ENCODE measurements around the gene HADH.
"Not testable (repeated sequence)": the region's sequence is repeated elsewhere in the genome, so short reads cannot be mapped to it uniquely, and the experiment has no call there.

HADH gene

DNA sequence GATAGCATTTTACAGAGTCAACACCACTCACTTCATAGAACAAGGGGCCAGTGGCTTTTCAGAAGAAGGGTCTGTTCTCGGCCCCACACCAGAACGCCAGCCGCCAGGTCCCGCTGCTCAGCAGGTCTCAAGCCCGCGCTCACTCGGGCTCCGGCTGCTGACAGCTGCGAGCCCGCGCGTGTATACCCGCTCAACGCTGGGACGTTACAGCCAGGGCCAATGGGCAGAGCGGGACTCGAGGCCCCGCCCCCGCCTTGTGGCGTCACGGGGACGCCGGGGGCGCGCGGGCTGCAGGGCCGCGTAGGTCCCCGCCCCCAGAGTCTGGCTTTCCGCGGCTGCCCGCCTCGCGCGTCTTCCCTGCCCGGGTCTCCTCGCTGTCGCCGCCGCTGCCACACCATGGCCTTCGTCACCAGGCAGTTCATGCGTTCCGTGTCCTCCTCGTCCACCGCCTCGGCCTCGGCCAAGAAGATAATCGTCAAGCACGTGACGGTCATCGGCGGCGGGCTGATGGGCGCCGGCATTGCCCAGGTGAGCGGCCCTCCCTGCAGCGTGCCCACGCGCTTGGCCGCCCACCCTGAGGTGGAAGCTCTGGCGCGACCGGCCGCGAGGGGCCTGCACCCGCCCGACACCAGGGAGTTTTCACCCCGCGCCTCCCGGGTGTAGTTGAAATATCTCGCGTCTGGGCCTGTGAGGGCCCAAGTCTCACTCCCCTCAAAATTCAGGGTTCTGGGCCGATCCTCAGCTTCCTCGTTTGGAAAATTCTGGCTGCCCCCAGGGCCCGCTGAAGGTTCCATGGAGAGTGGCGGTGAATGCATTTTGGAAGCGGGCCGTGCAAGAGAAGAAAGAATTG, at the start of gene HADH:
HADH (plus strand) TSS at position 353 of the 850 bp plus-strand sequence; CDS start at position 397, 44 bp downstream.
- DNase-seq = peak; percentile 72

DNA sequence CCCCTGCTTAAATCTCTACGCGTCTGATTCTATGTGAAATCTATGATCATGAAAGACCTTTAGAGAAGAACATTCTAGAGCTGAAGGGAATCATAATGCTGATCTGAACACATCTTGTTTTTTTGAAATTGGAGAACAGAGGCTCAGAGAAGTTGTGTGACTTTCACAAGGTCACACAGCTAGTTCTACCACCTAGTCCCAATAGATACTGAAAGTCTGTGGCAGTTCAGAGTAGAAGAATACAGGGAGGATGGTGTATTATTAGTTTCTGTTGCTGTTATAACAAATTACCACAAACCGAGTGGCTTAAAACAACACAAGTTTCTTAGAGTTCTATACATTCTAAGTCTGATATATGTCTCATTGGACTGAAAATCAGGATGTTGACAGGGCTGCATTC, 43.9 kb upstream of the HADH start:
- no peak for DNase-seq

DNA sequence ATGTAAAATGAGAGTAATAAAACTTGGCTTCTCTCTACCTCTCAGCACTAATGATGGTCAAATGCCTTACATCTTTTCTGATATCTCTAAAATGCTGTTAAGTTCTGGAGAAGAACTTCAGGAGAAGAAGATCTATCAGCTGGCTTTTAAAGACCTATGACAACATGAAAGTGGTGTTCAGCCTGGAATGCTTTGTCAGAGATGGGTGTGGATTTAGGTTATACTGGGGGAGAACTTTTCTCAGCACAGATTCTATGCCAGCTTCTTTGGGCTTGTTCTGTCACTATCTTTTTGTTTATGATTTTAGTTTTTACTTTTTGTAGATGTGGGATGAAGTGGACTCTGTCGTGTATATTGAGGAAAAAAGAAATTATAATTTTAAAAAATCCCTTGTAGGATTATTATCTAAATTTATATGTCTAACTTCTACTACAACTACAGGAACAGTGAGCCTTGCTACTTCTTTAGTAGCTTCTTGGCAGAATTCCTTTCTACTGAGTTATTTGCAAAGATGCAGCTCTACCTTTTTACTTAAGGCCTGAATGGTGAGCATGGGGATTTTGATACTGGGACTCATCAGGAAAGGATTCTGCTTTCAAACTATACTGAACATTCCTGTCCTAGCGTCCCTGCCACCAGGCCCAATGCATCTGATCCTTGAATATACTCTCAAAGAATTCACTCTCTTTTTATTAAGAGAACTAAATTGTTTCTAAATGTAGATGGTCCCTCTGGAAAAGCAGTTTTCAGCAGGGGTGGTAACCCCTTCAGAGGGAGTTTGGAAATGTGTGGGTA, 38.7 kb upstream of the HADH start:
- no peak for DNase-seq

DNA sequence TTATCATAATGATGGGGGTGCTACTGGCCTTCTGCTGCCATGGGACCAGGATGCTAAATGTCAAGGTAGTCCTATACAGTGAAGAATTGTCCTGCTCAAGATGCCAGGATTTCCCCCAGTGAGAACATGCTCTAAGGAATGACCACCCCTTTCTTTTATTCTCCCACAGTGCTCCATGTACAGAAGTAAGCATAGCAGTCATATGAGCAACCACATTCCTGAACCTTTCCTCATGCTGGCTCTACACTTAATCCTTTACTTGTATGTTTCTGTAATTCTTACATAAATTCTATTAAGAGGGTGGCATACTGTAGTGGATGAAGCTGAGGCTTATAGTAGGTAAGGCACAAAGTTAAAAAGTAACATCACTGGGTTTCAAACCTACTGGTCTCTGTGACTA, 38.1 kb upstream of the HADH start:
- DNase-seq = no peak

DNA sequence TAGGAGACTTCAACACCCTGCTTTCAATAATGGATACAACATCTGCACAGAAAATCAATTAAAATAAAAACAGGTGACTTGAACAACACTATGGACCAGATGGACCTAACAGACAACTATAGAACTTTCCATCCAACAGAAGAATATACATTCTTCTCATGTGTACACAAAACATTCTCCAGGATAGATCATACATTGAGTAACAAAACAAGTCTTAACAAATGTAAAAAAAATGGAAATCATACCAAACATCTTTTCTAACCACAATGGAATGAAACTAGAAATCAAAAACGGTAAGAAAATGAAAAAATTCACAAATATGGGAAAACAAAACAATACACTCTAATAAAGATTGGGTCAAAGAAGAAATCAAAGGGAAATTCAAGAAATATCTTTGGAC, 33.7 kb upstream of the HADH start:
- DNase-seq = no peak

DNA sequence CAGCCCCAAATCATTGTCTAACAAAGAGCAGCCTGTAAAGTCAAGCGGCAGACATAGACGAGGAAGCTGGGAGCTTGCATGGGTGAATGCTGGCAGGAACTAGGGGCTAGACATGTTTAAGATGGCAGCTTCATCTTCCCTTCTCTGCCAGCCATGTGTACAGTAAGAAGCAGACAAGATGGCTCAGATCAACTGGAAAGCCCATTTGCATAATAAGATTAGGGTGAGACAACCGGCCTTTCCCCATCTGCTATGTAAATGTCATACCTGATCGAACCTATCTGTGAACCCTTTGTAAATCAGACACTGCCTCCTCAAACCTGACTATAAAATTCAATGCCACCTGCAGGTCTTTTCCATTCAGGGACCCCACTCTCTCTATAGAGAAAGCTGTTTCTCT, 22.8 kb upstream of the HADH start:
- DNase-seq = no peak

DNA sequence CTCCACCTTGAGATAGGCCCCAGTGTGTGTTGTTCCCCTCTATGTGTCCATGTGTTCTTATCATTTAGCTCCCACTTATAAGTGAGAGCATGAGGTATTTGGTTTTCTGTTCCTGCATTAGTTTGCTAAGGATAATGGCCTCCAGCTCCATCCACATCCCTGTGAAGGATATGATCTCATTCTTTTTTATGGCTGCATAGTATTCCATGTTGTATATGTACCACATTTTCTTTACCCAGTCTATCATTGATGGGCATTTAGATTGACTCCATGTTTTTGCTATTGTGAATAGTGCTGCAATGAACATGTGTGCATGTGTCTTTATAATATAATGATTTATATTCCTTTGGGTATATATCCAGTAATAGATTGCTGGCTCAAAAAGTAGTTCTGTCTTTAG, 22.2 kb upstream of the HADH start:
- not testable (repeated sequence) for DNase-seq

DNA sequence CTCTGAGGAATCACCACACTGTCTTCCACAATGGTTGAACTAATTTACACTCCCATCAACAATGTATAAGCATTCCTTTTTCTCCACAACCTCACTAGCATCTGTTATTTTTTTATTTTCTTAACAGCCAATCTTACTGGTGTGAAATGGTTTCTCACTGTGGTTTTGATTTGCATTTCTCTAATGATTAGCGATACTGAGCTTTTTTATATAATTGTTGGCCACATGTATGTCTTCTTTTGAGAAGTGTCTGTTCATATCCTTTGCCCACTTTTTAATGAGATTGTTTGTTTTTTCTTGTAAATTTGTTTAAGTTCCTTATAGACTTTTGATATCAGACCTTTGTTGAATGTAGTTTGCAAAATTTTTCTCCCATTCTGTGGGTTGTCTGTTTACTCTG, 21.8 kb upstream of the HADH start:
- not testable (repeated sequence) for DNase-seq

DNA sequence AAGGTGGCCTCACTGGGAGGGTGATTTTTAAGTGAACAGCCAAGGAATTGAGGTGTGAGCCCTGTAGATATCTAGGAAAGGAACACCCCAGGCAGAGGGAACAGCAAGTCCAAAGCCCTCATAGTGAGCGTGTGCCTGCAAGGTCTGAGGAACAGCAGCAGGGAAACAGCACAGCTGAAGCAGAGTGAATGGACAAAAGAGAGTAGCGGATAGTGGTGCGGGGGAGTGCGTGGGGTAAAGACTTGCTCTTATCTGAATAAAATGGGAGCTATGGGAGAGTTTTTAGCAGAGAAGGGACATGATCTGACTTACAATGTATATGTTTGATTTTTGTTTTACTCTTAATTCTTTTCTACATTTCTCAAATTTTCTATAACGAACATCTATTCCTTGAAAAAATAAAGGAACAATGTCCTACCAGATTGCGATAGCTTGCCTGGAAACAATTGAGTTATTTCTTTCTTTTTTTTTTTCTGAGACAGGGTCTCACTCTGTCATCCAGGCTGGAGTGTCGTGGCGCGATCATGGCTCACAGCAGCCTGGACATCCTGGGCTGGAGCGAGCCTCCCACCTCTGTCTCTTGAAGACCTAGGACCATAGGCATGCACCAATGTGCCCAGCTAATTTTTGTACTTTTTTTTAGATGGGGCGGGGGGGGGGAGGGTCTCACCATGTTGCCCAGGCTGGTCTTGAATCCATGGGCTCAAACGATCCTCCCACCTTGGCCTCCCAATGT, 19.5 kb upstream of the HADH start:
- no peak for DNase-seq

DNA sequence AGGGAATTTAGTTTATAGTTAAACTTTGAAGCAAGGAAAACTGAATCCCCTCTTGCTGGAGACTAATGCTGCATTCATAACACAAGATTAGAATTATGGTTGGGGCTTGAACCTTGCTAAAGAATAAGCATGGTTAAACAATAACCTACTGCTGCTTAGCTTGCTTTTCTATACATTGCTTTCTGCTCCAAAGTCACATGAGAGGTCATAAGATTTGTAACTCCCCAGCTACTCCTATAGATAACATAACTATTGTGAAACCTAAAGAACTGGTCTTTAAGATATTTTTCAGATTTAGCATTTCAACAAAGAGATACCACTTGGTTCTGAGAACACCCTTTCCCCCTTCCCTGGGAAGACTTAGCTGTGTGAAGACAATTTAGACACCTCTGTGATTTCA, 17.1 kb upstream of the HADH start:
- no peak for DNase-seq

DNA sequence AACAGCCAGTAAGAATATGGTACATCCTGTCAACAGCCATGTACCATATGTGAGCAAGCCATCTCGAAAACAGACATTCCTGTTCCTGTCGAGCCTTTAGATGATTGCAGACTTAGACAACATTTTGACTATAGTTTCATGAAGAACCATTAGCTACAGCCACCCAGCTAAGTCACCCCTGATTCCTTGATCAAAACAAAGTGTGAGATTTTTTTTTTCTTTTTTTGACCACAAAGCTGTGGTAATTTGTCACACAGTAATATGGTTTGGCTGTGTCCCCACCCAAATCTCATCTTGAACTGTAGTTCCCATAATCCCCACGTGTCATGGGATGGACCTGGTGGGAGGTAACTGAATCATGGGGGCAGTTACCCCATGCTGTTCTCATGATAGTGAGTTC, 15.2 kb upstream of the HADH start:
- no peak for DNase-seq

DNA sequence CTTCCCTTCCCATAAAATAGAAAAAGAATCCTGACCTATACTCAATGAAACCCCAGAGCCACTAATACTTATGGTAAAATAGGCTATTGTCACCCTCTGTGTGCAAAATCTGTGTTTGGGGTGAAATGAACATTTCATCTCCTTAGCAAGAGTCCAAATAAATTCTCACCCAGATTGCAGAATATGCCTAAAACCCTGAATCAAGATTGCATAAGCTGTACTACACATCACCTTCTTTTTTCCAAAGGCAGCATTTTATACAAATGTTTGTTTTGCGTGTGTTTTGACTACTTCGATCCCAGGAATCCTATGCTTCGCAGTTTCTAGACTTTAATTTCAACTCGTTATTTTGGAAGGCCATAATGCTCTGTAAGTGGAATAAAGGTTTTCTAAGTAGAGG, 12.2 kb upstream of the HADH start:
- DNase-seq = no peak

DNA sequence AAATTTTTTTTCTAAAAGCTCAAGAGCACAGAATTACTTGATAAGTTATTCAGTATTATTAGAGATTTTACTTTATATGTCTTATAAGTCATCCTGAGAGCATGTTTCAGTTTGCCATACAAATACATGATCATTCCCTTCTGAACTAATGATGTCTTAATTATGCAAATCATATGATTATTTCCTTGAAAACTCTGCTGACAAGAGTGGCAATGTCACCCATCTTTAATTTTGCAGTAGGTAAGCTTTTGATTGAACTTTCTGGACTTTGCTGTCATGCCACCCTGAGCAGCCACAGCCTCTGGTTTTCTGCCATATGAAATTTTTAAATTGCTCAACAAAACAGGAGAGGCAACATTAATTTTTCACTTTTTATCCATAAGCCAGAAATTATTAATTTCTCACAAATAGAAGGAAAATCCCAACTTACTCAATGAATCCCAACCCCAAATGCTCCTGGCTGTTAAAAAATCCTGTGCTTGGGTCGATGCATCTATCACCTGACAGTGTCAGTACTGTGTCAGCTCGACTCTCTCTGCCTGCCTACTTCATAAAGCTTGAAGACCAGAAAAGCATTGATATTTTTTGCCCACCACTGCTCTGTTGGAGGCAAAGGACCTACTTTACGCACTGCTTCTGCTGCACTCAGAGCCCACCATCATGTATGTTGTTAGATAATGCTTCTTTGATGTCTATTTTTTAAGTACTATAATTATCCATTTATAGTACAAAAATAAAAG, 11.6 kb upstream of the HADH start:
- no peak for DNase-seq

DNA sequence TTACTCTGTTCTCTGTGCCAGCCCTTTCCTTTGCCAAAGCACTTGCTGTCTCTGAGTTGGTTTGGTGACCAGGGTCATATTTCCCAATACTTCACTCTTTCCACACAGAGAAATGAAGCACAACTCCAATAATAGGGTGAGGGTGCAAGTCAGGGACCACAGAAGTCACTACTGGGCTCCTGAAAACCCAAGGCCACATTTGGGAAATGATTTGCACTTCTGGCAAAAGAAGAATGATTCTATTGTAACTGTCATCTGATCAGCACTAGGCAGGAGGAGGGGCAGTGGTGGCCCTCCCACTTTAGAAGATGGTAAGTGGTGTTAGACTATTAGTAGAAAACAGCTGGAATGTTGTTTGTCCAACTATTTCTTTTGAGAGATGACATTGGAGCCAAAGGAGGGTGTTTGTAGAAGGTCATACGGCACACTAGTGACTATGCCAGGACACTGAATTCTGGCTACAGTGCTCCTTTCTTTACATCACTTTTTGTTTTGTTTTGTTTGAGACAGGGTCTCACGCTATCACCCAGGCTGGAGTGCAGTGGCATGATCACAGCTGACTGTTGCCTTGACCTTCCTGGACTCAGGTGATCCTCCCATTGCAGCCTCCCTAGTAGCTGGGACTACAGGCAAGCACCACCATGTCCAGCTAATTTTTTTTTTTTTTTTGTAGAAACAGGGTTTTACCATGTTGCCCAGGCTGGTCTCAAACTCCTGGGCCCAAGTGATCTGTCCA, 10.8 kb upstream of the HADH start:
- DNase-seq = no peak

DNA sequence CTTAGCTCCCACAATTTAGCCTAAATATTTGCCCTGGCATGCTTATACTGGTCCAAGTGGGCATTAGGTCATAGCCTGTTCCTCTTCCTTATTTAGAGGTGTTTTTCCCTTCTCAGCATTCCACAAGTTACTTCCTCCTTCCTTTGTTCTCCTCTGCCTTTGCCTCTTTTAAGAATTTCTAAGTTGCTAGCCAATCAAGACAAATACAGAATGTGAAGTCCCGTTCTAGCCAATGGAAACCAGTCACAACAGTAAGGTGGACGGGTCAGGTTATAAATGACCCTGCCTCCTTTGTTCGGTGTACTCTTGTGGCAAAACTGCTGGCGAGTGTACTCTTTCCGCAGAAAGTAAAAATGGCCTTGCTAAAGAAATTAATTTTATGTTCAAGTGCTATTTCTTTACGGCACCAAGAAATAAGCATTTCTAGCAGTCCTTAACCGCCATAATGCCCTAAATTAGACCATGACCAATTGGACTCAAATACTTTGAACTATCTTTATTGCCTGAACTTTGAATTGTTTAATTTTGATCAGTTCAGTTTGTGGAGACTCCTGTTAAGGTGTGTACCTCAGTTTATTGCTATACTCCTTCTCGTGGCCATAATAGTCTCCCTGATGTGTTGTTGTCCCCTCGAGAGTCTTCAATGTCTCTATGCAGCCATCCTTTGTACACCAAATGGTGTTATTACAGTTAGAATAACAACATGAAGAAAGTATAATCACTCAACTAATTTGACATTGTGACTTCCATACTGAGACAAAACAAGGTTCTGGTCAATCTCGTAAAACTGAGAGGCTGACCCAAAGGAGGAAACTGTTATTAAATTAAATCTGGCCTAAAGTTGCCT, 1.6 kb upstream of the HADH start:
- no peak for DNase-seq

DNA sequence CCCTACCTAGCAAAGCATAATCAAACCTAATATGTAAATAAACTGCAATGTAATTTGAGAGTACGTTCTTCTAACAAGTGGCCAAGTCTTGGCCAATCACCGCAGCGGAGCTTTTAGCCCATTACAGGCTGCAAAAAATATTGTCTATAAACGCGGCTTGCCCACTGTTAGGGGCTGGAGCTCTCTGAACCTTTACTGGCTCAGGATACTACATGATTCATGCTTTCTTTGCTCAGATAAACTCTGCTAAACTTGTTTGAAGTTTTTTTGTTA, 990 bp upstream of the HADH start:
- no peak for DNase-seq

DNA sequence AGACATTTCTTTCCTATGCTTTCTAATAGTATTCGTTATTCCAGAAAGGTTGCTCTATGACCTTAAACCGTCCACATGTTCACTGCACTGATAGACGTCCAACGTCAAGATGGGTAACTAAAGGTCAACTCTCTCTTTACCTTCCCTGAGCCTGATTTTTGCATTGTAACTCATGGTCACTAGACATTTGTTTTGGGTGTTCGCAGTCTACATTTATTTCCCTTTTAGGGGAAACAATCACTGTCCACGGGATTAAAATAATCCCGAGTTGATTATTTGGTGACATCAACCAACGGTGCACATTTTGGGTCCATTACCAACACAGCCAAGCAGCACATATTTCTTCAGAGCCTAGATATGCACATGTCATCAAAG, 540 bp upstream of the HADH start:
- no peak for DNase-seq

DNA sequence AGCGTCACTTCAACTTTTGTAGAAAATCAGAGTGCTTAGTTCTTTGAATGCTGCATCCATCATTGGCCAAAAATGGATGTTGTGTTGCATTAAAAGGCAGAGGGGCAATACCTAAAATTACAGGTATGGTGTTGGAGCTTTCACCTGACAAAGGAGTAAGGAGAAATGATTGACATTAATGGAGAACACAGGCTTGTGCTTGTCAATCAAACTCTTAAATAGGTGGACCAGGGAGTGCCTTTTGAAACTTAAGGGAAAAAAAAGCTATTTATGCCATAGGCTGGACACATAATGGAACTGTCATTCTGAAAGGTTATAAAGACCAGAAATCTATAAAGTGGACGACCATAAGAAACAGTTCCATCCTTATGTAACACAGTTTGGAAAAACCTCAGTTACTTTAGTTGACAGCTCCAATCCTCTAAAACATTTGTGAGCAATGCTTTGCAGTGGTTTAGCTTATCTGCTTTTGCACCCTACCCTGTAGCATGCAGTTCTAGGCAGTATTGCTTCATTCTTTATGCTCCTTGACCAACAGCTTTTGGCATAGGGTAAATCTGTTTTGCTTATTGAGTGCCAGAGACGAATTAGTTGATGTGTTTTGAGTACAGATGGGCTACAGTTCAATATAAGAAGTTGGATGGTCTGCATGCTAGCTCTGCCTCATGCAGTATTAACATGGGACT, 2.4 kb downstream of the HADH start:
- DNase-seq = no peak

DNA sequence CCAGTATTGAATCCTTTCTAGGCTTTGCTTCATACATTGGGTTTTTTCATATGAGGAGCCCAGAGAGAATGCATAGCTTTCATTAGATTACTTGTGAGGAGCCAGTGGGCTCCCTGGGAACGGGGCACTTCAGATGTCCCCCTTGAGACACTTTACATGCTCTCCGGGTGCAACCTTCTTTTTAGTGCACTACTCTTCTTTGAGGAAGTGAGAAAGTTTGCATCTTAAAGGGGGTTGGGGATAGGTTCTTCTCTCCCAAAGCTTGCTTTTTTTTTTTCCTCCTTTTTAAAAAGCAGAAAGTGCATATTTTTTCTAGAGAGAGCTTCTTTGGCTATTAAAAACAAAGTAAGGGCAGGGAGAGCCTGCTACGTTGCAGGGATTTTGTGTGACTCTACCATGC, 4.3 kb downstream of the HADH start:
- DNase-seq = no peak

DNA sequence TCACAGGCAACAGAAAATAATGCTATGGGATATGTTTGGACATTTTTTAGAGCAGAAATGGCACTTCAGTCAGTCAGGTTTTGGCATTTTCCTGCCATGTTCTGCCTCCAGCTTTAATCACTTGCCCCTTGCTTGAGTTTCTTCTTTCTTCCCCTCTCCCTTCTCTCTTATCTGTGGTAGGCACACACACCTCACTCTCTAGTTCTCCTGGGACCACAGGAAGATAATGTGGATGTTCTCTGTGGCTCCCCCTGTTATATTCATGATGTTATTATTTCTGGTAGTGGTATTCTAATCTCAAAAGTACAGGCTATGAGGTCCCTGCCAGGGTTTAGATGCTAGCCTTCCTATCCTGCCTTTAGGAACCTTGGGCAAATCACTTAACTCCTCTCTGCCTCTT, 5.2 kb downstream of the HADH start:
- DNase-seq = no peak
